SK-N-MC (cell line): ENCODE measurements around the gene ZNF335.
A peak's percentile ranks its signal among the peaks of the same experiment; 100 is the strongest.

Source experiments
- EZH2 ChIP-seq: fragments of 200-600 bp; sonication (generic); IDR thresholded peaks from one replicate; pipeline ENCODE4 v1.6.1; 2017; ENCODE audit warnings: antibody characterized with exemption
- FOXP2 ChIP-seq: optimal IDR thresholded peaks from 2 replicates; pipeline ENCODE3; 2011; ENCODE audit warnings: mild to moderate bottlenecking, moderate library complexity; ENCODE audit not compliant: insufficient read depth; ENCODE audit errors: extremely low read length, control extremely low read depth
- POLR2AphosphoS5 ChIP-seq: IDR thresholded peaks from 2 replicates; pipeline ENCODE4 v1.6.1; 2012; ENCODE audit warnings: mild to moderate bottlenecking, low read depth, low read length, borderline replicate concordance

- TF ChIP-seq POLR2AphosphoS5 (peak; percentile 45; the same call in 1 of the 2 replicates), EZH2 (no peak), FOXP2 (no peak)
Measured at GRCh38 chr20:45972500-45973183, 639 bp upstream of the ZNF335 start.
